ENCODE results near the gene BST1.
"Not testable (repeated sequence)": the region's sequence is repeated elsewhere in the genome, so short reads cannot be mapped to it uniquely, and the experiment has no call there.

BST1 gene

DNA sequence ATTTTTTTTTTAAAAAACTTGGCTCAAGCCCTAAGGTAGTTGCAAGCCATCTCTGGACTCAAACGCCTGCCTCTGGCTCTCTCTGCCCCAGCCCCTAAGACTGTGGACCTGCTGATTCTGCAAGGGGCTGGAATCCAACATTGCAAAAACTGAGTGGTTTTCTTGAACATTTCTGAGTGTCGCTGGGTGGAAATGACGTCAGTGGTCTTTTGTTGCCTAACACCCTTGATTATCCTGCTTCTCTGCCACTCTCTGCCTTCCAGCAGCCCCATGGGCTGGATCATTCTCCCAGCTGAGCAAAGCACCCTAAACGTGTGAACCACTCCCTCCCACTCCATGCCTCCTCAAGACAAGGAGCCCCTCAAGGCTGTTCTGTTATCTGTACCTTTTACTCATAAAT, 16.6 kb downstream of the BST1 start:
- Histone ChIP-seq H3K36me3 (ENCODE audit: control insufficient read depth in 4 of 4, insufficient read depth in 4 of 4, low read length in 3 of 4) (peaks cover 0 to 21% (median 6%) of the 10 kb centered on the region in 4 experiments), H3K9me3 (ENCODE audit: control extremely low read depth in 1 of 5, control insufficient read depth in 4 of 5, insufficient read depth in 2 of 5, low read depth in 1 of 5, low read length in 4 of 5) (no peaks in the 10 kb centered on the region), H3K4me1 (ENCODE audit: control extremely low read depth in 1 of 4, control insufficient read depth in 4 of 4, insufficient read depth in 4 of 4, low read length in 3 of 4) (no peaks in the 10 kb centered on the region), H3K4me3 (ENCODE audit: control insufficient read depth in 1 of 7, extremely low read depth in 1 of 7, insufficient read depth in 4 of 7, low read depth in 2 of 7, low read length in 6 of 7) (no peak overlapping the region), H3K27me3 (replicated peaks in 2 of 5; ENCODE audit: control insufficient read depth in 4 of 5, insufficient read depth in 5 of 5, low read length in 4 of 5) (no peaks in the 10 kb centered on the region), H3K27ac (ENCODE audit: insufficient read depth in 1 of 2, low read depth in 1 of 2, low read length in 2 of 2, poor library complexity in 1 of 2, severe bottlenecking in 2 of 2) (no peak overlapping the region)
- WGBS (ENCODE audit: insufficient coverage): 93% methylated on average over 3 of the region's 4 CpGs
- ChIA-PET POLR2A (no interaction called here), CTCF (interaction anchor here (1.1 to 1.5 kb wide), 2 partner anchors 10 to 17 kb away, joined by 3 to 5 read pairs; partner anchors contain the start of gene BST1)
- no peak for DNase-seq

DNA sequence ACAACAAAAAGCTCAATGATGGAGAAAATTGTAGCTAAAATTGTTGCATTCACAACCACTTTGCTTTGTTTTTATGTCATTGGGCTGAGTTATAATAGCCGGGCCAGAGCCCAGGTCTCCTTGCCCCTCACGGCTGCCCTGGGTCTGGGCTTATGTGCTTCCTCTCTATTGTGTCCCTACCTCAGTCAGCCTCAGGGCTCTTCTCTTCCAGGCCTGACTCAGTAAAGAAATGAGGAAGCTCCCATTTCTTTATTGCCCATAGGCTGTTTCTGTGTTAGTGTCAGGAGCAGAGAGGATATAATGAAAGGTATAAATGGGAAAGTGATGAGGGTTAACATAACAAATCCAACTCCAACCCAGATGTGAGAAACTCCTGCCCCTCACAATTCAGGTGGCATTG, 18.0 kb downstream of the BST1 start:
- Histone ChIP-seq H3K27ac (ENCODE audit: insufficient read depth in 1 of 2, low read depth in 1 of 2, low read length in 2 of 2, poor library complexity in 1 of 2, severe bottlenecking in 2 of 2) (no peak overlapping the region), H3K4me3 (ENCODE audit: control insufficient read depth in 1 of 7, extremely low read depth in 1 of 7, insufficient read depth in 4 of 7, low read depth in 2 of 7, low read length in 6 of 7) (no peak overlapping the region), H3K27me3 (replicated peaks in 2 of 5; ENCODE audit: control insufficient read depth in 4 of 5, insufficient read depth in 5 of 5, low read length in 4 of 5) (no peaks in the 10 kb centered on the region), H3K9me3 (ENCODE audit: control extremely low read depth in 1 of 5, control insufficient read depth in 4 of 5, insufficient read depth in 2 of 5, low read depth in 1 of 5, low read length in 4 of 5) (no peaks in the 10 kb centered on the region), H3K4me1 (ENCODE audit: control extremely low read depth in 1 of 4, control insufficient read depth in 4 of 4, insufficient read depth in 4 of 4, low read length in 3 of 4) (no peaks in the 10 kb centered on the region), H3K36me3 (ENCODE audit: control insufficient read depth in 4 of 4, insufficient read depth in 4 of 4, low read length in 3 of 4) (peaks cover 0 to 25% (median 9%) of the 10 kb centered on the region in 4 experiments)
- no peak for DNase-seq
- 90% methylated on average over 2 of the region's 2 CpGs for WGBS (ENCODE audit: insufficient coverage)
- POLR2A ChIA-PET: no interaction called here
- CTCF ChIA-PET: interaction anchor here (1.2 to 1.5 kb wide), 2 partner anchors 11 to 85 kb away, joined by 3 to 5 read pairs; no protein-coding TSS in a partner anchor

DNA sequence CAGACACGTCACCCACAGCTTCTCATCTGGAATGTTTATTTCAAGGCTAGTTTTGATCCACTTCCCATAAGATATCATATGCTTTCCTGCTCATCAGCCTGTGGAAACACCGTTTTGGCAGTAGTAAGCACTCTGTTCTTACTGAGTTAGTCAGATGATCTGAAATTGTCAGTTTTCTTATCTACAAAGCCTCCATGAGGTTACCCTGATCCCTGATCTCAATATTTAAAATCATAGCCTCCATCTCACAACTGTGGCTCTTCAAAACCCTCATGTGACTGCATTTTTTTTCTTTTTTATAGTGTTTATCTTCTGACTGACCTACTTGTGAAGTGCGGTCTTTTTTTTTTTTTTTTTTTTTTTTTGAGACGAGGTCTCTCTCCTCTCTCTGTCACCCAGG, 22.7 kb downstream of the BST1 start:
- DNase-seq: no peak
- ChIA-PET CTCF (interaction anchor here (1.0 to 1.3 kb wide), 2 partner anchors 80 to 157 kb away, joined by 3 to 4 read pairs; no protein-coding TSS in a partner anchor), POLR2A (interaction anchor here (0.6 kb wide), 1 partner anchor 252 kb away, joined by 5 read pairs; no protein-coding TSS in a partner anchor)
- 89% methylated on average over 2 of the region's 4 CpGs for WGBS (ENCODE audit: insufficient coverage)
- Histone ChIP-seq H3K4me1 (ENCODE audit: control extremely low read depth in 1 of 4, control insufficient read depth in 4 of 4, insufficient read depth in 4 of 4, low read length in 3 of 4) (peaks cover 0 to 3% (median 0%) of the 10 kb centered on the region in 4 experiments), H3K27me3 (replicated peaks in 2 of 5; ENCODE audit: control insufficient read depth in 4 of 5, insufficient read depth in 5 of 5, low read length in 4 of 5) (no peaks in the 10 kb centered on the region), H3K9me3 (ENCODE audit: control extremely low read depth in 1 of 5, control insufficient read depth in 4 of 5, insufficient read depth in 2 of 5, low read depth in 1 of 5, low read length in 4 of 5) (no peaks in the 10 kb centered on the region), H3K27ac (ENCODE audit: insufficient read depth in 1 of 2, low read depth in 1 of 2, low read length in 2 of 2, poor library complexity in 1 of 2, severe bottlenecking in 2 of 2) (no peak overlapping the region), H3K36me3 (ENCODE audit: control insufficient read depth in 4 of 4, insufficient read depth in 4 of 4, low read length in 3 of 4) (peaks cover 0 to 23% (median 10%) of the 10 kb centered on the region in 4 experiments), H3K4me3 (ENCODE audit: control insufficient read depth in 1 of 7, extremely low read depth in 1 of 7, insufficient read depth in 4 of 7, low read depth in 2 of 7, low read length in 6 of 7) (no peak overlapping the region)

DNA sequence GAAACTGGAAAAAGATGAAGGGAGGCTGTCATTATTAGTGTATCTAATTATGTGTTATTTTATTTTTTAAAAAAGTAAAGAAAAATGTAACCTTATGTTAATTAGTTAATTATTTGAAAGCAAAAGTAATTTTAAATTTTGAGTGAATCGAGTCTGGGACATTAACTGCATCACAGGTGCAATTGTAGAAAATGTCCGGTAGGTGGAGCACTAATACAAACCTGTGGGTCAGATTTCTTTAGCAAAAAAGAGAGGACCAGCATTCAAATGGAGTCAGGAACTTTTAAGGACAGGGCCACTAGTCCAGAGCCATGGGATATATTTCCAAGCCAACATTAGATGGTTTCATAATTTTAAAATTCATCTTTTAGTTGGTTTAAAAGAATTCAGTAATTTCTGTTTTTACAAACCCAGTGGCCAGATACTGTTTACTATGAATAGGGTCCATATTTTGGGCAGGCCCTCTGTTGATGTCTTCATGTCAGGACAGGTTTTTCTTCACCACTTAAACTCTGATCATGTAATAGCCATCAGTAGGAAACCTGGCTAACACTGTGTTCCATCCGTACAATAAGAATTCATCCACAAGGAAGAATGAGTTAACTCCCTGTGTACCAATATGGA, 27.2 kb downstream of the BST1 start:
- peaks cover 0 to 13% (median 4%) of the 10 kb centered on the region in 4 experiments for H3K36me3 ChIP-seq (ENCODE audit: control insufficient read depth in 4 of 4, insufficient read depth in 4 of 4, low read length in 3 of 4)
- CTCF ChIA-PET: interaction anchor here (0.8 to 5.9 kb wide), 8 partner anchors 14 to 76 kb away, joined by 3 to 59 read pairs (median 4); no protein-coding TSS in a partner anchor
- DNase-seq: peak; percentile 48 to 60 (median 57)
- POLR2A ChIA-PET: no interaction called here
- no peak overlapping the region for H3K27ac ChIP-seq (ENCODE audit: insufficient read depth in 1 of 2, low read depth in 1 of 2, low read length in 2 of 2, poor library complexity in 1 of 2, severe bottlenecking in 2 of 2)
- peaks cover 0 to 3% (median 0%) of the 10 kb centered on the region in 4 experiments for H3K4me1 ChIP-seq (ENCODE audit: control extremely low read depth in 1 of 4, control insufficient read depth in 4 of 4, insufficient read depth in 4 of 4, low read length in 3 of 4)
- no peak overlapping the region for H3K4me3 ChIP-seq (ENCODE audit: control insufficient read depth in 1 of 7, extremely low read depth in 1 of 7, insufficient read depth in 4 of 7, low read depth in 2 of 7, low read length in 6 of 7)
- no peaks in the 10 kb centered on the region for H3K27me3 ChIP-seq (replicated peaks in 2 of 5; ENCODE audit: control insufficient read depth in 4 of 5, insufficient read depth in 5 of 5, low read length in 4 of 5)
- peaks cover 0 to 4% (median 0%) of the 10 kb centered on the region in 5 experiments for H3K9me3 ChIP-seq (ENCODE audit: control extremely low read depth in 1 of 5, control insufficient read depth in 4 of 5, insufficient read depth in 2 of 5, low read depth in 1 of 5, low read length in 4 of 5)
- WGBS (ENCODE audit: insufficient coverage): 0% methylated on average over 2 of the region's 3 CpGs

DNA sequence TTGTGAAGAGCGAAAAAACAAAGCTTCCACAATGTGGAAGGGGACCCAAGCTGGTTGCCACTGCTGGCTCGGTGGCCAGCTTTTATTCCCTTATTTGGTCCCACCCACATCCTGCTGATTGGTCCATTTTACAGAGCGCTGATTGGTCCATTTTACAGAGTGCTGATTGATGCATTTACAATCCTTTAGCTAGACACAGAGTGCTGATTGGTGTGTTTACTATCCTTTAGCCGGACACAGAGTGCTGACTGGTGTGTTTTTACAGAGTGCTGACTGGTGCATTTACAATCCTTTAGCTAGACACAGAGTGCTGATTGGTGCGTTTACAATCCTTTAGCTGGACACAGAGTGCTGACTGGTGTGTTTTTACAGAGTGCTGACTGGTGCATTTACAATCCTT, 30.2 kb downstream of the BST1 start:
- CTCF ChIA-PET: interaction anchor here (0.7 to 5.9 kb wide), 9 partner anchors 11 to 229 kb away, joined by 3 to 59 read pairs (median 8); no protein-coding TSS in a partner anchor

DNA sequence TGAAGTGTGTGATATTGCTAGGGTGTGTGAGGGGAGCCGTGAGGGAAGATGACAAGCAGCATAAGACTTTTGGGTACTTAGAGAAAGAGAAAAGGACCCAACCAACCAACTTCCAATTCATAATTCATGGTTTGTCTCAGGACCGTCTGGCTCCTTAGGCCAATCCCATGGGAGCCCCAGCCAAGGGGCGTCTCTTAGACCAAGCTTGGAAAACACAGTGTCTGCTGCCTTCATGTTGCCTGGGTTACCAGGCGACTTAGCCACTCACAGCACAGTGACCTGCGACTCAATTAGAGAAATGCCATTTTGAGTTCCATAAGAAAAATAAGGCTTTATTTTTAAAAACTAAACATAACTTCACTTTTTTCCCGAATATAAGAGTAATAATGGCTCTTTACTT, 32.7 kb downstream of the BST1 start:
- no peaks in the 10 kb centered on the region for H3K27me3 ChIP-seq (replicated peaks in 2 of 5; ENCODE audit: control insufficient read depth in 4 of 5, insufficient read depth in 5 of 5, low read length in 4 of 5)
- 13% methylated on average over 1 of the region's 6 CpGs for WGBS (ENCODE audit: insufficient coverage)
- no peak for DNase-seq
- H3K4me3 ChIP-seq (ENCODE audit: control insufficient read depth in 1 of 7, extremely low read depth in 1 of 7, insufficient read depth in 4 of 7, low read depth in 2 of 7, low read length in 6 of 7): no peak overlapping the region
- no peaks in the 10 kb centered on the region for H3K4me1 ChIP-seq (ENCODE audit: control extremely low read depth in 1 of 4, control insufficient read depth in 4 of 4, insufficient read depth in 4 of 4, low read length in 3 of 4)
- H3K36me3 ChIP-seq (ENCODE audit: control insufficient read depth in 4 of 4, insufficient read depth in 4 of 4, low read length in 3 of 4): peaks cover 0 to 2% (median under 1%) of the 10 kb centered on the region in 4 experiments
- no peak overlapping the region for H3K27ac ChIP-seq (ENCODE audit: insufficient read depth in 1 of 2, low read depth in 1 of 2, low read length in 2 of 2, poor library complexity in 1 of 2, severe bottlenecking in 2 of 2)
- peaks cover 0 to 4% (median 0%) of the 10 kb centered on the region in 5 experiments for H3K9me3 ChIP-seq (ENCODE audit: control extremely low read depth in 1 of 5, control insufficient read depth in 4 of 5, insufficient read depth in 2 of 5, low read depth in 1 of 5, low read length in 4 of 5)
- ChIA-PET CTCF (interaction anchor here (1.0 kb wide), 1 partner anchor 266 kb away, joined by 3 read pairs; no protein-coding TSS in a partner anchor), POLR2A (no interaction called here)

More for the DNA sequence above, 30.2 kb downstream of the BST1 start:
- H3K27me3 ChIP-seq (replicated peaks in 2 of 5; ENCODE audit: control insufficient read depth in 4 of 5, insufficient read depth in 5 of 5, low read length in 4 of 5); H3K4me1 ChIP-seq (ENCODE audit: control extremely low read depth in 1 of 4, control insufficient read depth in 4 of 4, insufficient read depth in 4 of 4, low read length in 3 of 4); H3K27ac ChIP-seq (ENCODE audit: insufficient read depth in 1 of 2, low read depth in 1 of 2, low read length in 2 of 2, poor library complexity in 1 of 2, severe bottlenecking in 2 of 2); DNase-seq; H3K9me3 ChIP-seq (ENCODE audit: control extremely low read depth in 1 of 5, control insufficient read depth in 4 of 5, insufficient read depth in 2 of 5, low read depth in 1 of 5, low read length in 4 of 5); POLR2A ChIA-PET; H3K4me3 ChIP-seq (ENCODE audit: control insufficient read depth in 1 of 7, extremely low read depth in 1 of 7, insufficient read depth in 4 of 7, low read depth in 2 of 7, low read length in 6 of 7); H3K36me3 ChIP-seq (ENCODE audit: control insufficient read depth in 4 of 4, insufficient read depth in 4 of 4, low read length in 3 of 4): not testable (repeated sequence)
- 75% methylated on average over 4 of the region's 5 CpGs for WGBS (ENCODE audit: insufficient coverage)

DNA sequence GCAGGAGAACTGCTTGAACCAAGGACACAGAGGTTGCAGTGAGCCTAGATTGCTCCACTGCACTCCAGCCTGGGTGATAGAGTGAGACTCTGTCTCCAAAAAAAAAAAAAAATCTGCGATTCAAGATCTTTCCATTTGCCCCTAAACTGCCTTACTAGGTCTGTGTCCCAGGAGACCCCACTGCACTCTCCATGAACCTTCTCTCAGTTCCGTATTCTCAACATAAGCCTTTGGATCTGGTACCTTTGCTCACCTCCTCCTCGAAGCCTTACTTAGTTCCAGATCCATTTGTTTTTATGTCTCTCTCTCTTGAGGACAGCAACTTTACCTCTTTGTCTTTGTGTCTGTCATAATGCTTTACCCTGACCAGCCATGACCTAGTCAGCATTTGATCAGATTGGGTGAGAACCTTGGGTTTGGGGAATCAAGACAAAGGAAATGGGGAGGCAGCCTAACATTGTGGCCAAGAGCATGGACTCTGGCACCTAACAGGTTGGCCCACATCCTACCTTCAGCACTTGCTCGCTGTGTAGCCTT, 33.7 kb downstream of the BST1 start:
- POLR2A ChIA-PET: no interaction called here
- H3K4me3 ChIP-seq (ENCODE audit: control insufficient read depth in 1 of 7, extremely low read depth in 1 of 7, insufficient read depth in 4 of 7, low read depth in 2 of 7, low read length in 6 of 7): no peak overlapping the region
- 97% methylated on average over 3 of the region's 4 CpGs for WGBS (ENCODE audit: insufficient coverage)
- H3K4me1 ChIP-seq (ENCODE audit: control extremely low read depth in 1 of 4, control insufficient read depth in 4 of 4, insufficient read depth in 4 of 4, low read length in 3 of 4): no peaks in the 10 kb centered on the region
- H3K27ac ChIP-seq (ENCODE audit: insufficient read depth in 1 of 2, low read depth in 1 of 2, low read length in 2 of 2, poor library complexity in 1 of 2, severe bottlenecking in 2 of 2): no peak overlapping the region
- peaks cover 0 to 2% (median 0%) of the 10 kb centered on the region in 4 experiments for H3K36me3 ChIP-seq (ENCODE audit: control insufficient read depth in 4 of 4, insufficient read depth in 4 of 4, low read length in 3 of 4)
- H3K27me3 ChIP-seq (replicated peaks in 2 of 5; ENCODE audit: control insufficient read depth in 4 of 5, insufficient read depth in 5 of 5, low read length in 4 of 5): no peaks in the 10 kb centered on the region
- CTCF ChIA-PET: interaction anchor here (0.9 to 2.4 kb wide), 6 partner anchors 8 to 265 kb away, joined by 3 to 13 read pairs (median 4); no protein-coding TSS in a partner anchor
- H3K9me3 ChIP-seq (ENCODE audit: control extremely low read depth in 1 of 5, control insufficient read depth in 4 of 5, insufficient read depth in 2 of 5, low read depth in 1 of 5, low read length in 4 of 5): peaks cover 0 to 13% (median 0%) of the 10 kb centered on the region in 5 experiments
- DNase-seq: no peak
